ENCODE results near the gene OR2G6.
"Not testable (repeated sequence)": the region's sequence is repeated elsewhere in the genome, so short reads cannot be mapped to it uniquely, and the experiment has no call there.

OR2G6 gene

DNA sequence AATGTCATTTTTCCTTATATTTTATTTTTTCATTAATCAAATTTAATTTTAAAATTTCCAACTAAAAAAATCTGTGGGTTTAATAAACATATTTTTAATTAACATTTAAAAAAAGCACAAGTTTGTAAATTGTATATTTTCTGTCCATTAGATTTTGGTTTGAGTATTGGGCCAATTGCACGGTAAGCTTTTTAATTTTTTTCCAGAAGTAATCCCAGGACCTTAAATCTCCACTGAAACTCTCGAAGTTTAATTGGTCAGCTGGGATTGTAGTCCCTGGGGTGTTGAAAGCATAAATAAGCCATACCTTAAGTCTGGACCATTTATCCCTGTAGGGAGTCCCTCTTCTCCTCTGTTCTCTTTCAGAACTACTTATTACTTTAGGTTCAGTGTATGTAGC lies at the start of gene OR2G6:
OR2G6 (plus strand) TSS at position 301 of the 400 bp plus-strand sequence. CDS start 13,574 bp downstream, outside the sequence.
- not testable (repeated sequence) for DNase-seq (ENCODE audit: low spot score)

DNA sequence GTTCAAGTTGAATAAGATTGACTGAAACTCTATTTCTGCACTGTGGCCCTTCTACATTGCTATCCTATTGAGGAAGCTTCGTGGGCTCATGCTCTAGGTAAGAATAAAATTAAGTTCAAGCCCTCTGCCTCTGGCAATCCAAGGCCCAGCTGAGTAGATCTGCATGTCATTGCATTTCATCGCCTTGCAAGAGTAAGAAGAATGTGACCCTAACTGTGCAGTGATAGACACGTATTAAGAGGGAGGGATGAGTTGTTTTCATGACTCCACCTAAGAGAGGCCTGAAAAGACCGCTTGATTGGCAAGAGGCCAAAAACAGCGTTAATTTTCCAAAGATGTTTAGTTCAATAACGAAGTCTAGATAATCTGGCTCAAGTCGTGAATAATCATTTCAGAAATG lies 48.8 kb upstream of the OR2G6 start:
- not testable (repeated sequence) for DNase-seq (ENCODE audit: low spot score)

DNA sequence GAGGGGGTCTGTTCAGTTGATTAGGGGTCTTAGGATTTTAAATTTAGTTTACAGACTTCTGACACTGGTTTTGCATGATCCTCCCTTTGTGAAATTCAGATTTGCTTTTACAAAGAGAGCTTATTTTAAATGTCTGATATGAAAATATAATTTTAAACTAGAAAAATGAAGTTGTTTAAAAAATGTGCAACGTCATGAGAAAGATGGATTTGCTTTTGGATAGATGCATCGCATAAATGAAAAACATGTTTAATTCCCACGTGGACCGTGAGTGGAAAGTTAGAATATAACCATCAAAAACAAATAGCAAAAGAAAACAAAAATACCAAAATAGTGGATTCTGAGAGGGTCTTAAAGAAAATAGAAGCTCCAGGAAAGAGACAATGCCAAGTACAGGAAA lies 36.7 kb upstream of the OR2G6 start:
- no peak for DNase-seq (ENCODE audit: low spot score)

DNA sequence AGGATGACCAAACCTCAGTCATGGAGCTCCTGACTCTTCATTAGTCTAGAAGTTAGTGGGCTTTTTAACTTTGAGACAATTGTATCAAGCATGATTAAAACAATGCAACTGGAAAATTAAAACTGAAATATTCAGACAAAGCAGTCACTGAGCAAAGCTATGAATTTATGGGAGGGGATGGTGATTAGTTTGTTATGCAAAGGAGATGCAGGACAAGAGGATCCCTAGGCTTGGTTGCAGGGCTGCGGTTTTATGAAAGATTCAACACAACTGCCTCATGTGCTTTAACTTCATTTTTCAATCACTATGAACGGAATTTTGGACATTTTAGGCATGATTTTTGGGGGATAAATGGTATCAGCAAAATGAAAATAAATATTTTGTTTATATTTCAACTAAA lies 35.8 kb upstream of the OR2G6 start:
- not testable (repeated sequence) for DNase-seq (ENCODE audit: low spot score)

DNA sequence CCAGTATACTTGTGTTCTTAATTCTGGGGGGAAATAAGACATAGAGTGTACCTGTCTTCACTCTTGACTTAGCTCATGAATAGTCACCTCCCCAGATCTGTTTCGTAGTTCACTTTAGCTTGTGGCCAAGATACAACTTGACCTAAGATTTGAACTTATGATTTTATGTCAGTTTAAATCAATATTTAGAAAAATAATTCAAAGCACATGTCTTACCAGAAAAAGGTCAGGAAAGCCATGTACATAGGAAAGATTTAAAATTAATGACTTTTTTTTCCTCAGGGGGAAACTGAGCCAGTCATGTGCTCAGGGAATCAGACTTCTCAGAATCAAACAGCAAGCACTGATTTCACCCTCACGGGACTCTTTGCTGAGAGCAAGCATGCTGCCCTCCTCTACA lies 34.8 kb upstream of the OR2G6 start, which contains the start of gene OR2T3:
OR2T3 (plus strand) TSS at position 301 of the 400 bp plus-strand sequence; CDS start at position 301, 0 bp downstream.
- DNase-seq (ENCODE audit: low spot score) = not testable (repeated sequence)

DNA sequence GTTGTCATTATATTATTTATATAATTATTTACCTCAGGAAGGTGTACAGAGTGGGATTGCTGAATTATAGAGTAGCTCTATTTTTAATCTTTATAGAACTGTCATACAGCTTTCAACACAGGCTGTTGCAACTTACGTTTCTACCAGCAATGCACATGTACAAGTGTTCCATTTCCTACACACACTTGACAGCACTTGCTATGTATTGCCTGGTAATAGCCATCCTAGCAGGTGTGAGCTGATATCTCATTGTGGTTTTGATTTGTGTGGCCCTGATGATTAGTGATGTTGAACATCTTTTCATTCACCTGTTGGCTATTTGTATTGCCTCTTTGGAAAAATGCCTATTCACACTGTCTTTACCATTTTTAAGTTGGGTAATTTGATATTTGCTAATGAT lies 32.2 kb upstream of the OR2G6 start:
- not testable (repeated sequence) for DNase-seq (ENCODE audit: low spot score)

DNA sequence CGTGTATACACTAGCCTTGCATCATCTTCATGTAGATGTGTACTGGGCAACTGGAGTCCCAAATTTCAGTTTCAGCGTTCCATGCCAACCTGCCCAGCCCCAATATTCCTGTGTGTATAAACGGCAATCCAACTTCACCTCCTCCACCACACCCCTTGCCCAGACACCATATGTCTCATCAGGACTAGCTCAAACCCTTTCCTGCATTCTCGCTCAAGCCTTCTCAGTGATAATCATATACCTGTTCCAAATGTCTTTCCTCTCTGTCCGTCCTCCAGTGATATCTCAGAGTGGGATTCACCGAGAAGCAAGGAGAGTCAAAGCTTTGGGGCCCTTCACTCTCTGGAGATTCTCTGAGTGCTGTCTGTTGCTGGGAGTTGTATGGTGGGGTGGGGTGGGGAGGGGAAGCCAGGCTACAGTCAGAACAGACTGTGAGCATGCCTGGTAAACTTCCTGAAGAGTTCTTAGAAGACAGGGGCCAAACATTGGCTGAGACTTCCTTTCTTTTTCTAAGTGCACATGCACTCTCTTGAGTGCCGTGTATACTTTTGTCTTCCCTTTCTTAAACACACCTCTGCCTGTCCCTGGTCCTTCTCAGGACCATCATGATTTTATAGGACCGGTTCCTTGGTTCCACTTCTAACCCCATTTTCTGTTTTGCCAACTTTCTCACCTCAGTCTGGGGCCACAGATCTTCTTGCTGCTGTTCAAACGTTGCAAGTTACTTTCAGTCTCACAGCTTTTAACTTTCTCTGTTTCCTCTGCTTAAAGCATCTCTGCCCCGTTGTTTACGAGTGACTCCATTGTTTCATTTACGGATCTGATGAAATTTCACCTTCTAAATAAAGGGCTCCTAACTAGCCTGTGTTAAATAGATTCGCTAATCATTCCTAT lies 25.9 kb upstream of the OR2G6 start:
- not testable (repeated sequence) for DNase-seq (ENCODE audit: low spot score)

DNA sequence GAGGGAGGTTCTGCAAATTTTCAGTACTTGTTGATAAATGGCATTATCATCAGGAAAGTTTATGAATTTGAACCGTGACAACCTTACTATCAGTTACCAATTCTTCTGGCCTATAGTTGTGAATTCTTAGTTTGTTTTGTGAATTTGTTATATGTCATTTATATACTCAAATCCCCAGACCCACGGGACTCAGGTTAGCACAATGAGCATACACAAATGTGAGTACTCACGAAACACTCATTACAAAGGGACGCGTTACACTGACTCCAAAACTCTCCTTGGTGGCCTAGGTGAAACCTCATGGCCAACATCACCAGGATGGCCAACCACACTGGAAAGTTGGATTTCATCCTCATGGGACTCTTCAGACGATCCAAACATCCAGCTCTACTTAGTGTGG lies 19.6 kb upstream of the OR2G6 start, which contains the start of gene OR2T5:
OR2T5 (plus strand) TSS at position 301 of the 400 bp plus-strand sequence; CDS start at position 301, 0 bp downstream.
- DNase-seq (ENCODE audit: low spot score) = not testable (repeated sequence)

DNA sequence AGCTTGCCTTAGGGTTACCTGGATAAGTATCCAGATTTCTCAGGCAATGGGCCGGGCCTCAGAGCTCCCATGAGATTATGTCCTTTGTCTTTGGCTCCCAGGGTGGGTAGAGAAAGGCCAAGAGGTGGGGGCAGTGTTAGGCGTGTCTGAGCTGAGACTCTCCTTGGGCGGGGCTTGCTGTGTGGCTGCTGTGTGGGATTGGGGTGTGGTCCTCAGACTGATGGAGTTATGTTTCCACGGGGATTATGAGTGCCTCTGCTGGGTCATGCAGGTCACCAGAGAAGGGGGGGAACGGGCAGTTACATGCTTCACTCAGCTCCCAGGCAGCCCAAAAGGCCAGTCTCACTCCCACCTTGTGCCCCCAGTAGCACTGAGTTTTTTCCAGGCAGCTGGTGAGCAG lies 11.2 kb upstream of the OR2G6 start:
- not testable (repeated sequence) for DNase-seq (ENCODE audit: low spot score)

DNA sequence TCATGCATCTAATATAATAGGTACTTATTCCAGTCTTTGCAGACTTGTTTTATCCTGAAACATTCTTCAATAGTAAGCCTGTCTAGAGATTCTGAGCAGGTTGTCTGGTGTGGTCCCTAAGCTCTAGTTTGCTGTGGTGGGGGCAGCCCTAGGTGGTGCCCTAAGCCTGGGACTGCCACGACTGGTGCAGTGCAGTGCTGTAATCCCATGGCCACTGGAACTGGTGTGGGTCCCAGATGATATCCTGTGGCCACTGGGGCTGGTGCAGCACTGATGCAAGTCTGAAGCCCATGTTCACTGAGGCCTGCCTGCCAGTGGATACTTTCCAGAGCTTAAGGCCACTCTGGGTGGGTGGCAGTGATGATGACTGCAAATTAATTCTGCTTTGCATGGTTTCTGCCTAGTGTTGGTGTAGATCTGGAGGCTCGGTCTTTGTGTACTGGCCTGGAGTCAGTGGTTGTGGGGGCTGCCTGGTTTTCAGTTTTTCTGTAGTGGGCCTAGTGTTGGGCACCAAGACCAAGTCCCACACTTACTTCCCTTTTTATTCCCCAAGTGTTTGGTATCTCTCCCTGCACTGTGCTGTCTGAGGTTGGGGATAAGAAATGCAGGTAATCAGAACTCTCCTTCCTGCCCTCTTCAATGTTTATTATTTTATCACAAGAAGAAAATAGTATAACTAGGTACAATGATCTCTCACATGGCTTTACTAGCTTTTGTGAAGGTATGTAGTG lies 7.4 kb upstream of the OR2G6 start:
- not testable (repeated sequence) for DNase-seq (ENCODE audit: low spot score)

DNA sequence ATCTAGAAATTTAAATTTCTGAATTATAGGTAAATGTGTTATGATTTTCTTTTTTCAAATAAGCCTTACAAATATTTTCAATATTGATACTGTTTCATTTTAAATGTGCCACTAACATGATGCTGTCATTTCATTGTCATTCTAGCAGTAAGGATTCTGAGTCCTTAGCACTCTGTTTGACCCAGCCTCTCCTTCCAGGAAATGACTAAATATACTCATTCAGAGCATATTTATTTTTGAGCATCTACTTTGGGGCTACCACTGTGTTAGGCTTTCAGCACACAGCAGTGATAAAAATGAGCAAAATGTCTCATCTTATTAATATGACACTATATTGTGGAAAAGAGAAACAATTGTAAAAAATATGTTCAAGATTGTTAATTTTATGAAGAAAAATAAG lies 2.3 kb downstream of the OR2G6 start:
- not testable (repeated sequence) for DNase-seq (ENCODE audit: low spot score)

DNA sequence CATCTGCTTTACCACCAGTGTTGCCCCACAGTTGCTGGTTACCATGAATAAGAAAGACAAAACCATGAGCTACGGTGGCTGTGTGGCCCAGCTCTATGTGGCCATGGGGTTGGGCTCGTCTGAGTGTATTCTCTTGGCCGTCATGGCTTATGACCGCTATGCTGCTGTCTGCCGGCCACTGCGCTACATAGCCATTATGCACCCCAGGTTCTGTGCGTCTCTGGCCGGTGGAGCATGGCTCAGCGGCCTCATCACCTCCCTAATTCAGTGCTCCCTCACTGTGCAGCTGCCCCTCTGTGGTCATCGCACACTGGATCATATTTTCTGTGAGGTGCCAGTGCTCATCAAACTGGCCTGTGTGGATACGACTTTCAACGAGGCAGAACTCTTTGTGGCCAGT lies 14.0 kb downstream of the OR2G6 start:
- no peak for DNase-seq (ENCODE audit: low spot score)

DNA sequence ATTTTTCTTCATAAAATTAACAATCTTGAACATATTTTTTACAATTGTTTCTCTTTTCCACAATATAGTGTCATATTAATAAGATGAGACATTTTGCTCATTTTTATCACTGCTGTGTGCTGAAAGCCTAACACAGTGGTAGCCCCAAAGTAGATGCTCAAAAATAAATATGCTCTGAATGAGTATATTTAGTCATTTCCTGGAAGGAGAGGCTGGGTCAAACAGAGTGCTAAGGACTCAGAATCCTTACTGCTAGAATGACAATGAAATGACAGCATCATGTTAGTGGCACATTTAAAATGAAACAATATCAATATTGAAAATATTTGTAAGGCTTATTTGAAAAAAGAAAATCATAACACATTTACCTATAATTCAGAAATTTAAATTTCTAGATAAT lies 29.6 kb downstream of the OR2G6 start:
- not testable (repeated sequence) for DNase-seq (ENCODE audit: low spot score)

DNA sequence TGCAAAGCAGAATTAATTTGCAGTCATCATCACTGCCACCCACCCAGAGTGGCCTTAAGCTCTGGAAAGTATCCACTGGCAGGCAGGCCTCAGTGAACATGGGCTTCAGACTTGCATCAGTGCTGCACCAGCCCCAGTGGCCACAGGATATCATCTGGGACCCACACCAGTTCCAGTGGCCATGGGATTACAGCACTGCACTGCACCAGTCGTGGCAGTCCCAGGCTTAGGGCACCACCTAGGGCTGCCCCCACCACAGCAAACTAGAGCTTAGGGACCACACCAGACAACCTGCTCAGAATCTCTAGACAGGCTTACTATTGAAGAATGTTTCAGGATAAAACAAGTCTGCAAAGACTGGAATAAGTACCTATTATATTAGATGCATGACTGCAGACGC lies 39.5 kb downstream of the OR2G6 start:
- DNase-seq (ENCODE audit: low spot score) = not testable (repeated sequence)

DNA sequence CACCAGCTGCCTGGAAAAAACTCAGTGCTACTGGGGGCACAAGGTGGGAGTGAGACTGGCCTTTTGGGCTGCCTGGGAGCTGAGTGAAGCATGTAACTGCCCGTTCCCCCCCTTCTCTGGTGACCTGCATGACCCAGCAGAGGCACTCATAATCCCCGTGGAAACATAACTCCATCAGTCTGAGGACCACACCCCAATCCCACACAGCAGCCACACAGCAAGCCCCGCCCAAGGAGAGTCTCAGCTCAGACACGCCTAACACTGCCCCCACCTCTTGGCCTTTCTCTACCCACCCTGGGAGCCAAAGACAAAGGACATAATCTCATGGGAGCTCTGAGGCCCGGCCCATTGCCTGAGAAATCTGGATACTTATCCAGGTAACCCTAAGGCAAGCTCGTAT lies 43.2 kb downstream of the OR2G6 start:
- not testable (repeated sequence) for DNase-seq (ENCODE audit: low spot score)

DNA sequence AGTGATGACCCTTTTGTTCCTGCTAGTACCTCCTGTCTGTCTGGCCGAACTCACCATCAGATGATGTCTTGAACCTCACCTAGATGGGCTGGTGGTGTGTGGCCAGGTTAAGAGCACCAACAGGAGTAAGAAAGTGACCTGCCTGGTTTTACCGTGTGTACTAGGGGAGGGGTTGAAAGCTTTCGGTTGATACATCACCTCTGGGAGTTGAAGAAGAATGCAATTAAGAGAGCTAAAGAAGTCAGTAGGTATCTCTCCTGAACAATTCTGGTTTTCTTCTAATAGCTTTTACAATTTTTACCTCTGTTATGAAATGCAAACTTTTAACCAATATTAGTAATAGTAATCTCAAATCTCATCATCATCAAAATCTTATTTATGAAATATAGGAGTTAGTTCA lies 54.8 kb downstream of the OR2G6 start, which contains the start of gene OR2T29:
OR2T29 (minus strand) TSS at position 101 of the 400 bp plus-strand sequence. CDS start 3,281 bp downstream, outside the sequence.
- not testable (repeated sequence) for DNase-seq (ENCODE audit: low spot score)

DNA sequence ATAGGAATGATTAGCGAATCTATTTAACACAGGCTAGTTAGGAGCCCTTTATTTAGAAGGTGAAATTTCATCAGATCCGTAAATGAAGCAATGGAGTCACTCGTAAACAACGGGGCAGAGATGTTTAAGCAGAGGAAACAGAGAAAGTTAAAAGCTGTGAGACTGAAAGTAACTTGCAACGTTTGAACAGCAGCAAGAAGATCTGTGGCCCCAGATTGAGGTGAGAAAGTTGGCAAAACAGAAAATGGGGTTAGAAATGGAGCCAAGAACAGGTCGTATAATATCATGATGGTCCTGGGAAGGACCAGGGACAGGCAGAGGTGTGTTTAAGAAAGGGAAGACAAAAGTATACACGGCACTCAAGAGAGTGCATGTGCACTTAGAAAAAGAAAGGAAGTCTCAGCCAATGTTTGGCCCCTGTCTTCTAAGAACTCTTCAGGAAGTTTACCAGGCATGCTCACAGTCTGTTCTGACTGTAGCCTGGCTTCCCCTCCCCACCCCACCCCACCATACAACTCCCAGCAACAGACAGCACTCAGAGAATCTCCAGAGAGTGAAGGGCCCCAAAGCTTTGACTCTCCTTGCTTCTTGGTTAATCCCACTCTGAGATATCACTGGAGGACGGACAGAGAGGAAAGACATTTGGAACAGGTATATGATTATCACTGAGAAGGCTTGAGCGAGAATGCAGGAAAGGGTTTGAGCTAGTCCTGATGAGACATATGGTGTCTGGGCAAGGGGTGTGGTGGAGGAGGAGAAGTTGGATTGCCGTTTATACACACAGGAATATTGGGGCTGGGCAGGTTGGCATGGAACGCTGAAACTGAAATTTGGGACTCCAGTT lies 57.9 kb downstream of the OR2G6 start:
- not testable (repeated sequence) for DNase-seq (ENCODE audit: low spot score)

DNA sequence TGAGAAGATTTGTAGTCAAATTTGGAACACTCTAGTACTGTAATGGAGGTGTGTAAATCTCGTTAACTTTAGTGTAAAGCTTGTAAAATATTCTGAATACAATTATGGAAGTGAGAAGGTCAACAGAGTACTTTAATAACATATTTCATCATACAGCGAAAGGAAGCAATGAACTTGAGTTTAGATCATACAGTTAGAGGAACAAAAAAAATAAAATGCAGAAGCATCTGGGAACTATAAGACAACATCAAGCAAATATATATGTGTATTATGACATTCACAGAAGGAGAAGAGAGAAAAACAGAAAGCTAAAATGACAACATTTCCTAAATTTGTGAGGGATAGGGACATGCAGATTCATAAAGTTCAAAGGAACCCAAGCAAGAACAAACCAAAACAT lies 61.2 kb downstream of the OR2G6 start:
- not testable (repeated sequence) for DNase-seq (ENCODE audit: low spot score)

DNA sequence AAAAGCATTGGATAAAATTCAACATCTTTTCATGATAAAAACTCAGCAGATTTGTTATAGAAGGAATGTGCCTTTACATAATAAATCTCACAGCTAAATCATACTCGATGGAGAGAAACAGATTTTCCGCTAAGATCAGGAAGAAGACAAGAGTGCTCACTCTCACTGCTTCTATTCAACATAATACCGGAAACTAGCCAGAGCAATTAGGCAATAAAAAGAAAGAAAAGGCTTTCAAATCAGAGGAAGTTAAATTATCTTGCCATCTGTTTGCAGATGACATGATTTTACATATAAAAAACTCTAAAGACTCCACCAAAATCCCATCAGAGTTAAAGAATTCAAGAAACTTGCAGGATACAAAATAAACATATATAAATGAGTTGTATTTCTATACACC lies 62.9 kb downstream of the OR2G6 start:
- not testable (repeated sequence) for DNase-seq (ENCODE audit: low spot score)

DNA sequence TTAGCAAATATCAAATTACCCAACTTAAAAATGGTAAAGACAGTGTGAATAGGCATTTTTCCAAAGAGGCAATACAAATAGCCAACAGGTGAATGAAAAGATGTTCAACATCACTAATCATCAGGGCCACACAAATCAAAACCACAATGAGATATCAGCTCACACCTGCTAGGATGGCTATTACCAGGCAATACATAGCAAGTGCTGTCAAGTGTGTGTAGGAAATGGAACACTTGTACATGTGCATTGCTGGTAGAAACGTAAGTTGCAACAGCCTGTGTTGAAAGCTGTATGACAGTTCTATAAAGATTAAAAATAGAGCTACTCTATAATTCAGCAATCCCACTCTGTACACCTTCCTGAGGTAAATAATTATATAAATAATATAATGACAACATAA lies 64.2 kb downstream of the OR2G6 start:
- DNase-seq (ENCODE audit: low spot score) = not testable (repeated sequence)

DNA sequence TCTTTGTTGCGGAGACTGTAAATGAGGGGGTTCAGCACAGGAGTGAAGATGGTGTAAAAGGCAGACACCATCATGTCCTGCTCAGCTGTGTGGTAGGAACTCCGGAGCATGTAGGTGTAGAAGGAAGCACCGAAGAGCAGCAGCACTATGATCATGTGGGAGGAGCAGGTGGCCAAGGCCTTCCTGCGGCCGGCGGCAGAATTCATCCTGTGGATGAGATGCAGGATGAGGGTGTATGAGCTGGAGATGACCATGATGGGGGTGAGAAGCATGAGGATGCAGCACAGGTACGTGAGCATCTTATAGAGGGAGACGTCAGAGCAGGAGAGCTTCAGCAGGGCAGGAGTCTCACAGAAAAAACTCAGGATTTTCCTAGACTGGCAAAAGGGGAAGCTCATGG lies 66.0 kb downstream of the OR2G6 start:
- DNase-seq (ENCODE audit: low spot score) = not testable (repeated sequence)

DNA sequence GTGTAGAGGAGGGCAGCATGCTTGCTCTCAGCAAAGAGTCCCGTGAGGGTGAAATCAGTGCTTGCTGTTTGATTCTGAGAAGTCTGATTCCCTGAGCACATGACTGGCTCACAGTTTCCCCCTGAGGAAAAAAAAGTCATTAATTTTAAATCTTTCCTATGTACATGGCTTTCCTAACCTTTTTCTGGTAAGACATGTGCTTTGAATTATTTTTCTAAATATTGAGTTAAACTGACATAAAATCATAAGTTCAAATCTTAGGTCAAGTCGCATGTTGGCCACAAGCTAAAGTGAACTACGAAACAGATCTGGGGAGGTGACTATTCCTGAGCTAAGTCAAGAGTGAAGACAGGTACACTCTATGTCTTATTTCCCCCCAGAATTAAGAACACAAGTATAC lies 66.8 kb downstream of the OR2G6 start, which contains the start of gene OR2T34:
OR2T34 (minus strand) TSS at position 101 of the 400 bp plus-strand sequence; CDS start at position 101, 0 bp downstream.
- not testable (repeated sequence) for DNase-seq (ENCODE audit: low spot score)

Data from RKO (cell line).